ENCODE data around the gene RBM44.
"Not testable (repeated sequence)": the region's sequence is repeated elsewhere in the genome, so short reads cannot be mapped to it uniquely, and the experiment has no call there.

RBM44 gene

GRCh38 chr2:237798236-237799059, at the start of gene RBM44:
Gene RBM44 (plus strand): TSS chr2:237798779. CDS start chr2:237813610, 14,831 bp downstream.
- Histone ChIP-seq H3K9me3 (ENCODE audit: control insufficient read depth, low read depth, low read length) (no peaks in the 10 kb centered on the region), H3K9ac (ENCODE audit: low read length) (no peak within 1 kb of the TSS), H3K27ac (ENCODE audit: low read length) (no peak within 1 kb of the TSS), H3K4me3 (ENCODE audit: low read length) (no peak within 1 kb of the TSS), H3K4me1 (ENCODE audit: control insufficient read depth, low read depth, low read length) (no peaks in the 10 kb centered on the region), H3K36me3 (ENCODE audit: control insufficient read depth, low read depth, low read length) (no peaks in the 10 kb centered on the region), H3K27me3 (ENCODE audit: control insufficient read depth, insufficient read depth, low read length) (no peaks in the 10 kb centered on the region)

- no peak overlapping the region for H3K27ac ChIP-seq (ENCODE audit: low read length)
- H3K36me3 ChIP-seq (ENCODE audit: control insufficient read depth, low read depth, low read length): peaks cover 30% of the 10 kb centered on the region
- H3K4me3 ChIP-seq (ENCODE audit: low read length): no peak overlapping the region
- H3K4me1 ChIP-seq (ENCODE audit: control insufficient read depth, low read depth, low read length): no peaks in the 10 kb centered on the region
- H3K9ac ChIP-seq (ENCODE audit: low read length): no peak overlapping the region
- H3K9me3 ChIP-seq (ENCODE audit: control insufficient read depth, low read depth, low read length): no peaks in the 10 kb centered on the region
- no peaks in the 10 kb centered on the region for H3K27me3 ChIP-seq (ENCODE audit: control insufficient read depth, insufficient read depth, low read length)
Observed at GRCh38 chr2:237749002-237749401, 49.6 kb upstream of the RBM44 start.

GRCh38 chr2:237749961-237750360, 48.6 kb upstream of the RBM44 start:
- H3K27me3 ChIP-seq (ENCODE audit: control insufficient read depth, insufficient read depth, low read length): no peaks in the 10 kb centered on the region
- H3K27ac ChIP-seq (ENCODE audit: low read length): no peak overlapping the region
- H3K4me3 ChIP-seq (ENCODE audit: low read length): no peak overlapping the region
- H3K36me3 ChIP-seq (ENCODE audit: control insufficient read depth, low read depth, low read length): peaks cover 35% of the 10 kb centered on the region
- H3K9me3 ChIP-seq (ENCODE audit: control insufficient read depth, low read depth, low read length): no peaks in the 10 kb centered on the region
- no peaks in the 10 kb centered on the region for H3K4me1 ChIP-seq (ENCODE audit: control insufficient read depth, low read depth, low read length)
- H3K9ac ChIP-seq (ENCODE audit: low read length): no peak overlapping the region

DNA sequence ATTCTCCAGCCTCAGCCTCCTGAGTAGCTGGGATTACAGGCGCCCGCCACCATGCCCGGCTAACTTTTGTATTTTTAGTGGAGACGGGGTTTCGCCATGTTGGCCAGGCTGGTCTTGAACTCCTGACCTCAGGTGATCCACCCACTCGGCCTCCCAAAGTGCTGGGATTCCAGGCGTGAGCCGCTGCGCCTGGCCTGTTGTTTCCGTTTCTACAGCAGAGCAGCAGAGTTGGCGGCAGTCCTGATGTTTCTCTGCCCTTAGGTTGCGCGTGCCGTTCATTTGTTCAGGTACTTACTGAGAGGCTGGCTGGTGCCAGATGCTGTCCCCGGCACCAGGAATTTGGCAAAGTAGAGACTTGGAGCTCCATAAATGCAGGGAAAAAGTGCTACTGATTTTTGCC, 48.1 kb upstream of the RBM44 start:
- not testable (repeated sequence) for H3K9ac ChIP-seq (ENCODE audit: low read length); H3K27me3 ChIP-seq (ENCODE audit: control insufficient read depth, insufficient read depth, low read length); H3K4me3 ChIP-seq (ENCODE audit: low read length); H3K4me1 ChIP-seq (ENCODE audit: control insufficient read depth, low read depth, low read length); H3K9me3 ChIP-seq (ENCODE audit: control insufficient read depth, low read depth, low read length); H3K27ac ChIP-seq (ENCODE audit: low read length)
- H3K36me3 ChIP-seq (ENCODE audit: control insufficient read depth, low read depth, low read length): peaks cover 35% of the 10 kb centered on the region

DNA sequence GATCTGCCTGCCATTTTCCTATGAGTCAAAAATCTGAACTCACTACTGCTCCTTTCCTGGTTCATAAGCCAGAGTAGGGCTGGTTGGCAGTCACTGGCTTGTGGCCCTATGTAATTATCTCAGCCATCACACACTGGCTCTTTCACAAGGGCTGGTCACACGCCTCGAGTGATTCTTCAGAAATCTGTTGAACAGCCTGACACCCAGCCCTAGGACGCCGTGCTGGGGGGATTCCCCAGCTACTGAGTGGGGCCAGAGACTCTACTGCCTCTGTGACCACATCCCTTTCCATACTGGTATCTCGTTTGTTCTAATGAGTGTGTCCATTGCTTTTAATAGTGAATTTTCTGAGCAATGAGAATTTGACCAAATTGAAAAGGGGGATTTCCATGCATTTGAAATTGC, 45.8 kb upstream of the RBM44 start:
- Histone ChIP-seq H3K36me3 (ENCODE audit: control insufficient read depth, low read depth, low read length) (peaks cover 50% of the 10 kb centered on the region), H3K27me3 (ENCODE audit: control insufficient read depth, insufficient read depth, low read length) (no peaks in the 10 kb centered on the region), H3K4me3 (ENCODE audit: low read length) (no peak overlapping the region)

GRCh38 chr2:237754182-237754581, 44.4 kb upstream of the RBM44 start:
- Histone ChIP-seq H3K4me1 (ENCODE audit: control insufficient read depth, low read depth, low read length) (no peaks in the 10 kb centered on the region), H3K27me3 (ENCODE audit: control insufficient read depth, insufficient read depth, low read length) (no peaks in the 10 kb centered on the region), H3K9ac (ENCODE audit: low read length) (no peak overlapping the region), H3K36me3 (ENCODE audit: control insufficient read depth, low read depth, low read length) (peaks cover 55% of the 10 kb centered on the region), H3K9me3 (ENCODE audit: control insufficient read depth, low read depth, low read length) (no peaks in the 10 kb centered on the region), H3K27ac (ENCODE audit: low read length) (no peak overlapping the region), H3K4me3 (ENCODE audit: low read length) (no peak overlapping the region)

More for the DNA sequence above, 45.8 kb upstream of the RBM44 start:
- no peaks in the 10 kb centered on the region for H3K4me1 ChIP-seq (ENCODE audit: control insufficient read depth, low read depth, low read length)
- H3K27ac ChIP-seq (ENCODE audit: low read length): no peak overlapping the region
- no peak overlapping the region for H3K9ac ChIP-seq (ENCODE audit: low read length)
- H3K9me3 ChIP-seq (ENCODE audit: control insufficient read depth, low read depth, low read length): no peaks in the 10 kb centered on the region

- H3K36me3 ChIP-seq (ENCODE audit: control insufficient read depth, low read depth, low read length): peaks cover 54% of the 10 kb centered on the region
- no peaks in the 10 kb centered on the region for H3K4me1 ChIP-seq (ENCODE audit: control insufficient read depth, low read depth, low read length)
Observed at GRCh38 chr2:237754626-237755248, 43.8 kb upstream of the RBM44 start.

GRCh38 chr2:237757616-237758015, 41.0 kb upstream of the RBM44 start:
- H3K9ac ChIP-seq (ENCODE audit: low read length): no peak overlapping the region
- no peaks in the 10 kb centered on the region for H3K27me3 ChIP-seq (ENCODE audit: control insufficient read depth, insufficient read depth, low read length)
- H3K4me3 ChIP-seq (ENCODE audit: low read length): no peak overlapping the region
- H3K9me3 ChIP-seq (ENCODE audit: control insufficient read depth, low read depth, low read length): no peaks in the 10 kb centered on the region
- no peak overlapping the region for H3K27ac ChIP-seq (ENCODE audit: low read length)
- H3K4me1 ChIP-seq (ENCODE audit: control insufficient read depth, low read depth, low read length): no peaks in the 10 kb centered on the region
- H3K36me3 ChIP-seq (ENCODE audit: control insufficient read depth, low read depth, low read length): peaks cover 46% of the 10 kb centered on the region

More at GRCh38 chr2:237754626-237755248, 43.8 kb upstream of the RBM44 start:
- H3K9ac ChIP-seq (ENCODE audit: low read length): no peak overlapping the region
- H3K27me3 ChIP-seq (ENCODE audit: control insufficient read depth, insufficient read depth, low read length): no peaks in the 10 kb centered on the region
- no peaks in the 10 kb centered on the region for H3K9me3 ChIP-seq (ENCODE audit: control insufficient read depth, low read depth, low read length)
- H3K4me3 ChIP-seq (ENCODE audit: low read length): no peak overlapping the region
- H3K27ac ChIP-seq (ENCODE audit: low read length): no peak overlapping the region

DNA sequence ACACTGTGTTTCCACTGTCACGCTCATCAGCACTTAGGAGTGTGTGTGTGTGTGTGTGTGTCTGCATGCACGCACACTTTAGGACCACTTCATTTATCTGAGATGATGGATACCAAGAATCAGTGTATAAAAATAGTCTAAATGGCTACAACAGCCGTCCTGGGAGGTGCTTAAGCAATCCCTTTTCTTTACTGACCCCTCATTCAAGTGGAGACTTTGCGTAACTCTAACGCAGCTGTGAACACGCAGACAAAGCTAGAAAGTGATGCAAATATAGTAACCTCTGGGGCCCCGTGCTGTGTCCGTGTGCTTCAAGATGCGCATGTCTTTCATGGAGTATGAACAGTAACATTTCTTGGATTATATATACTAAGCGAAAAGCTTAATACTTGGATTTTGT, 40.4 kb upstream of the RBM44 start:
- H3K9me3 ChIP-seq (ENCODE audit: control insufficient read depth, low read depth, low read length): no peaks in the 10 kb centered on the region
- H3K27me3 ChIP-seq (ENCODE audit: control insufficient read depth, insufficient read depth, low read length): no peaks in the 10 kb centered on the region
- no peak overlapping the region for H3K27ac ChIP-seq (ENCODE audit: low read length)
- peaks cover 41% of the 10 kb centered on the region for H3K36me3 ChIP-seq (ENCODE audit: control insufficient read depth, low read depth, low read length)
- H3K4me1 ChIP-seq (ENCODE audit: control insufficient read depth, low read depth, low read length): no peaks in the 10 kb centered on the region
- H3K4me3 ChIP-seq (ENCODE audit: low read length): no peak overlapping the region
- no peak overlapping the region for H3K9ac ChIP-seq (ENCODE audit: low read length)

DNA sequence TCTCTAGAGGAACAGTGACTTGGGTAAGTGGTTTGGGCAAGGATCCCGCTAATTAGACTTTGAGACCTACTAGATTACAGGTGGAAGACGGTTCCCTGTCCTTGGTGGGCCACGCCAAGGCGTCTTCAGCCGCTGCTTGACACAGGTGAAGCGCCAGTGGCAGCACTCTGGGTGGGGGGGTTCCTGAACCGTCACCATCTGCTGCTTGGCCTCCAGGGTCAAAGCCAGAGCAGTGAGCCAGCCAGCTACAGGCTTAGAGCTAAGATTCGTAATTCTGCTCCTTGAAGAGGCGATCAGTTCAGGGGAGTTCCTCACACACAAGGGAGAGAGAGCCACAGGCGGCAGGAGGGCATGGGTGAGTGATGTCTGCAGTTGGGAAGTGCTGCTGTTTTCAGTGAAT, 39.4 kb upstream of the RBM44 start:
- H3K4me1 ChIP-seq (ENCODE audit: control insufficient read depth, low read depth, low read length): no peaks in the 10 kb centered on the region
- H3K9ac ChIP-seq (ENCODE audit: low read length): no peak overlapping the region
- H3K9me3 ChIP-seq (ENCODE audit: control insufficient read depth, low read depth, low read length): no peaks in the 10 kb centered on the region
- no peak overlapping the region for H3K4me3 ChIP-seq (ENCODE audit: low read length)
- no peaks in the 10 kb centered on the region for H3K27me3 ChIP-seq (ENCODE audit: control insufficient read depth, insufficient read depth, low read length)
- peaks cover 40% of the 10 kb centered on the region for H3K36me3 ChIP-seq (ENCODE audit: control insufficient read depth, low read depth, low read length)
- no peak overlapping the region for H3K27ac ChIP-seq (ENCODE audit: low read length)

- Histone ChIP-seq H3K27me3 (ENCODE audit: control insufficient read depth, insufficient read depth, low read length) (no peaks in the 10 kb centered on the region), H3K36me3 (ENCODE audit: control insufficient read depth, low read depth, low read length) (peaks cover 34% of the 10 kb centered on the region), H3K4me1 (ENCODE audit: control insufficient read depth, low read depth, low read length) (no peaks in the 10 kb centered on the region), H3K27ac (ENCODE audit: low read length) (no peak overlapping the region), H3K9me3 (ENCODE audit: control insufficient read depth, low read depth, low read length) (no peaks in the 10 kb centered on the region), H3K4me3 (ENCODE audit: low read length) (no peak overlapping the region), H3K9ac (ENCODE audit: low read length) (no peak overlapping the region)
Observed at GRCh38 chr2:237760506-237761502, 37.8 kb upstream of the RBM44 start.

All from iPS-18a (cell line).